ENCODE measurements around the gene HLA-DMB.
A peak's percentile ranks its signal among the peaks of the same experiment; 100 is the strongest.

The HLA-DMB gene

GRCh38 chr6:32920715-32921114, 20.1 kb downstream of the HLA-DMB start:
- no peak for TF ChIP-seq ZFX (IDR thresholded peaks at IDR 0.05; ENCODE audit: borderline replicate concordance)
- TF ChIP-seq CTCF (IDR thresholded peaks at IDR 0.05): no peak

GRCh38 chr6:32912951-32913350, 27.9 kb downstream of the HLA-DMB start:
- H3K27ac ChIP-seq: no peak overlapping the region
- TF ChIP-seq ZFX (IDR thresholded peaks at IDR 0.05; ENCODE audit: borderline replicate concordance) (no peak), CTCF (IDR thresholded peaks at IDR 0.05) (no peak)

More at GRCh38 chr6:32920715-32921114, 20.1 kb downstream of the HLA-DMB start:
- peak overlapping the region; percentile 94 for H3K27ac ChIP-seq

- H3K27ac ChIP-seq: peak overlapping the region; percentile 51
- TF ChIP-seq CTCF (IDR thresholded peaks at IDR 0.05): no peak
- TF ChIP-seq ZFX (IDR thresholded peaks at IDR 0.05; ENCODE audit: borderline replicate concordance): no peak
These were observed 31.9 kb downstream of the HLA-DMB start for GRCh38 chr6:32908897-32909296.

GRCh38 chr6:32906539-32906938, 34.3 kb downstream of the HLA-DMB start:
- no peak overlapping the region for H3K27ac ChIP-seq
- TF ChIP-seq ZFX (IDR thresholded peaks at IDR 0.05; ENCODE audit: borderline replicate concordance) (no peak), CTCF (IDR thresholded peaks at IDR 0.05) (no peak)

- H3K27ac ChIP-seq: peak overlapping the region; percentile 22
- TF ChIP-seq ZFX (IDR thresholded peaks at IDR 0.05; ENCODE audit: borderline replicate concordance): no peak
- TF ChIP-seq CTCF (IDR thresholded peaks at IDR 0.05): no peak
These were observed 35.8 kb downstream of the HLA-DMB start for GRCh38 chr6:32905078-32905477.

GRCh38 chr6:32903952-32904351, 36.9 kb downstream of the HLA-DMB start:
- TF ChIP-seq ZFX (IDR thresholded peaks at IDR 0.05; ENCODE audit: borderline replicate concordance) (no peak), CTCF (IDR thresholded peaks at IDR 0.05) (no peak)
- peak overlapping the region; percentile 22 for H3K27ac ChIP-seq

GRCh38 chr6:32895006-32895345, 45.9 kb downstream of the HLA-DMB start:
- H3K27ac ChIP-seq: peak overlapping the region; percentile 93
- TF ChIP-seq ZFX (IDR thresholded peaks at IDR 0.05; ENCODE audit: borderline replicate concordance) (no peak), CTCF (IDR thresholded peaks at IDR 0.05) (no peak)

Data from 22Rv1 (cell line).